Natural killer cell (primary cell): ENCODE results near the gene GFRA1. TPM values are rescaled to one million over a fixed set of nuclear protein-coding genes. Genes with fewer than 3 reads are reported as not detected.

Source experiments
- ATAC-seq, 3 donors: fragments of 150-1000 bp in 2 of 3; fragments of 200-7000 bp in 1 of 3; cut with Tn5 transposase; 1 replicate in 1 of 3; 2 replicates in 2 of 3; pipeline ENCODE4 v1.10.0; 2021; ENCODE audit warnings: mild to moderate bottlenecking in 2 of 3, moderate library complexity in 2 of 3
- DNase-seq, 2 donors: peaks; one replicate each; pipeline versions ENCODE4 v3.0.0 to v3.0.0-alpha.2; 2013 to 2021; ENCODE audit warnings: mixed read lengths in 1 of 2
- H3K27ac ChIP-seq: one replicate; pipeline ENCODE4 v1.5.1; 2013; ENCODE audit warnings: mild to moderate bottlenecking, low read length
- H3K27me3 ChIP-seq: one replicate; pipeline ENCODE4 v1.6.1; 2013; ENCODE audit warnings: low read length; ENCODE audit not compliant: control insufficient read depth, insufficient read depth
- H3K36me3 ChIP-seq: one replicate; pipeline ENCODE4 v1.6.1; 2013; ENCODE audit warnings: low read length; ENCODE audit not compliant: control insufficient read depth, insufficient read depth
- H3K4me1 ChIP-seq: one replicate; pipeline ENCODE4 v1.6.1; 2013; ENCODE audit warnings: low read length; ENCODE audit not compliant: control insufficient read depth, insufficient read depth
- H3K4me3 ChIP-seq: one replicate; pipeline ENCODE4 v1.5.1; 2013; ENCODE audit warnings: low read length
- H3K9me3 ChIP-seq: one replicate; pipeline ENCODE4 v1.6.1; 2013; ENCODE audit warnings: low read length; ENCODE audit not compliant: control insufficient read depth, insufficient read depth
- H3K27ac Mint-ChIP-seq, 2 donors: one replicate each; pipeline ENCODE4 v1.8.0; 2022; ENCODE audit warnings: mild to moderate bottlenecking in 2 of 2, mixed read lengths in 2 of 2, moderate library complexity in 1 of 2
- H3K27me3 Mint-ChIP-seq, 2 donors: one replicate each; pipeline ENCODE4 v1.8.0; 2022; ENCODE audit warnings: low read depth in 2 of 2, mixed read lengths in 2 of 2
- H3K36me3 Mint-ChIP-seq: one replicate; pipeline ENCODE4 v1.8.0; 2022; ENCODE audit warnings: mixed read lengths
- H3K4me1 Mint-ChIP-seq, 2 donors: one replicate each; pipeline ENCODE4 v1.8.0; 2022; ENCODE audit warnings: mixed read lengths in 2 of 2
- H3K4me3 Mint-ChIP-seq: one replicate; pipeline ENCODE4 v1.8.0; 2022; ENCODE audit warnings: mild to moderate bottlenecking, moderate library complexity, mixed read lengths
- H3K9me3 Mint-ChIP-seq, 2 donors: one replicate each; pipeline ENCODE4 v1.8.0; 2022; ENCODE audit warnings: mixed read lengths in 2 of 2
- CTCF ChIP-seq: fragments of 200-600 bp; IDR thresholded peaks from one replicate; pipeline ENCODE4 v1.8.0; 2022; ENCODE audit warnings: antibody characterized with exemption
- WGBS: methylation state at CpG from one replicate; pipeline ENCODE4 v1.1.7; 2013; ENCODE audit warnings: missing lambda C conversion rate; ENCODE audit not compliant: insufficient coverage; 5-methylcytosine and 5-hydroxymethylcytosine counted together
- intact Hi-C: fragments of 100-400 bp; cut with micrococcal nuclease; formaldehyde crosslinking; loops from one replicate; pipeline ENCODE4 v1.14.2; 2022
- total RNA-seq, 4 donors: library from RNA; stranded (reverse); fragments of 120-200 nt in 1 of 4; gene quantifications; one replicate each; pipeline versions ENCODE4 v1.2.3 to v1.2.4, GENCODE V29; 2013 to 2022

The GFRA1 gene
- total RNA-seq, 3 donors from 2014 or later (not counting 1 experiment from before 2014, with no cell fraction given) = not detected

- Histone ChIP-seq H3K4me3 (no peak overlapping the region), H3K36me3 (no peaks in the 10 kb centered on the region), H3K4me1 (no peaks in the 10 kb centered on the region), H3K27ac (no peak overlapping the region), H3K9me3 (peaks cover 4% of the 10 kb centered on the region), H3K27me3 (no peaks in the 10 kb centered on the region)
- Mint-ChIP-seq H3K4me3 (no peak overlapping the region), H3K36me3 (no peaks in the 10 kb centered on the region), H3K4me1 (peaks cover 0 to 2% of the 10 kb centered on the region in 2 donors), H3K27ac (no peak overlapping the region), H3K27me3 (no peaks in the 10 kb centered on the region), H3K9me3 (peaks cover 3 to 5% of the 10 kb centered on the region in 2 donors)
- no peak for TF ChIP-seq CTCF
- DNase-seq (no peak), ATAC-seq (no peak)
- intact Hi-C loops = no loop called here
- 90% methylated on average over 3 of the region's 5 CpGs for WGBS
Observed at GRCh38 chr10:116141855-116142254, 131.2 kb downstream of the GFRA1 start.

GRCh38 chr10:116141246-116141645 lies 131.8 kb downstream of the GFRA1 start:
- DNase-seq (no peak), ATAC-seq (no peak)
- intact Hi-C loops = no loop called here
- H3K4me1 Mint-ChIP-seq = no peaks in the 10 kb centered on the region
- 82% methylated on average over 5 of the region's 5 CpGs for WGBS
- Histone ChIP-seq H3K36me3 (no peaks in the 10 kb centered on the region), H3K9me3 (peaks cover 4% of the 10 kb centered on the region), H3K4me1 (no peaks in the 10 kb centered on the region), H3K27ac (no peak overlapping the region), H3K4me3 (no peak overlapping the region), H3K27me3 (no peaks in the 10 kb centered on the region)
- no peaks in the 10 kb centered on the region for H3K27me3 Mint-ChIP-seq
- H3K4me3 Mint-ChIP-seq = no peak overlapping the region
- no peaks in the 10 kb centered on the region for H3K36me3 Mint-ChIP-seq
- no peak for TF ChIP-seq CTCF
- H3K9me3 Mint-ChIP-seq = peaks cover 2 to 5% of the 10 kb centered on the region in 2 donors
- no peak overlapping the region for H3K27ac Mint-ChIP-seq

- no peaks in the 10 kb centered on the region for H3K27me3 ChIP-seq
- ATAC-seq (no peak), DNase-seq (no peak)
- peaks cover 2 to 5% of the 10 kb centered on the region in 2 donors for H3K9me3 Mint-ChIP-seq
- H3K4me3 Mint-ChIP-seq = no peak overlapping the region
- no peaks in the 10 kb centered on the region for H3K27me3 Mint-ChIP-seq
- no peak overlapping the region for H3K27ac Mint-ChIP-seq
- H3K9me3 ChIP-seq = peaks cover 4% of the 10 kb centered on the region
- H3K4me1 ChIP-seq = no peaks in the 10 kb centered on the region
- H3K4me1 Mint-ChIP-seq = no peaks in the 10 kb centered on the region
- intact Hi-C loops = no loop called here
- no peak overlapping the region for H3K27ac ChIP-seq
- H3K36me3 ChIP-seq = no peaks in the 10 kb centered on the region
- TF ChIP-seq CTCF = no peak
- no peak overlapping the region for H3K4me3 ChIP-seq
- 64% methylated on average over 3 of the region's 3 CpGs for WGBS
- H3K36me3 Mint-ChIP-seq = no peaks in the 10 kb centered on the region
Observed at GRCh38 chr10:116139886-116140285, 133.1 kb downstream of the GFRA1 start.

GRCh38 chr10:116138897-116139296 lies 134.1 kb downstream of the GFRA1 start:
- Histone ChIP-seq H3K27ac (no peak overlapping the region), H3K4me1 (no peaks in the 10 kb centered on the region), H3K4me3 (no peak overlapping the region), H3K36me3 (no peaks in the 10 kb centered on the region), H3K27me3 (no peaks in the 10 kb centered on the region), H3K9me3 (peaks cover 4% of the 10 kb centered on the region)
- TF ChIP-seq CTCF = no peak
- no peaks in the 10 kb centered on the region for H3K36me3 Mint-ChIP-seq
- no peak overlapping the region for H3K27ac Mint-ChIP-seq
- ATAC-seq (no peak), DNase-seq (no peak)
- no peaks in the 10 kb centered on the region for H3K4me1 Mint-ChIP-seq
- peaks cover 2 to 5% of the 10 kb centered on the region in 2 donors for H3K9me3 Mint-ChIP-seq
- H3K27me3 Mint-ChIP-seq = no peaks in the 10 kb centered on the region
- H3K4me3 Mint-ChIP-seq = no peak overlapping the region
- WGBS = 84% methylated on average over 3 of the region's 4 CpGs
- intact Hi-C loops = no loop called here
